NCI-H2227 treated with DMSO at 0.1 percent for 48 hours (cell line): ENCODE measurements around the gene TMEM140.

Source experiments
- DNase-seq: peaks from one replicate; lab custom pipeline; 2025; lab: John Stamatoyannopoulos, UW

The TMEM140 gene

DNA sequence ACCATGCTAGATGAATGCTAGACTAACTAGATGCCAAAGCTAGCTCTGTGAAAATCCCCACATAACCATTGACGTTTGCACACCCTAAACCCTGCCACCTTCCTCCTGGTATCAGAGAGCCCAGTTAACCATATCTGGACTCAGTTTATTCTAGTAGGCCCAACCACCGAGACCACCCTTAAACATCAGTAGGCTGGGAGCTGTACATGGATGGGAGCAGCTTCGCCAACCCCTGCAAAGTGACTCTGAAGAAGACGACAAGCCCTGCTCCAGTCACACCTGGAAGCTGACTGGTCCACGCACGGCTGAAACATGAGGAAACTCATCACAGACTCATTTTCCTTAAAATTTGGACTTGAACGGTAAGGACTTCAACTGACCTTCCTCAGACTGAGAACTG lies 27.1 kb downstream of the TMEM140 start:
- DNase-seq, result no peak

GRCh38 chr7:135175931-135176330 lies 28.1 kb downstream of the TMEM140 start:
- no peak for DNase-seq

DNA sequence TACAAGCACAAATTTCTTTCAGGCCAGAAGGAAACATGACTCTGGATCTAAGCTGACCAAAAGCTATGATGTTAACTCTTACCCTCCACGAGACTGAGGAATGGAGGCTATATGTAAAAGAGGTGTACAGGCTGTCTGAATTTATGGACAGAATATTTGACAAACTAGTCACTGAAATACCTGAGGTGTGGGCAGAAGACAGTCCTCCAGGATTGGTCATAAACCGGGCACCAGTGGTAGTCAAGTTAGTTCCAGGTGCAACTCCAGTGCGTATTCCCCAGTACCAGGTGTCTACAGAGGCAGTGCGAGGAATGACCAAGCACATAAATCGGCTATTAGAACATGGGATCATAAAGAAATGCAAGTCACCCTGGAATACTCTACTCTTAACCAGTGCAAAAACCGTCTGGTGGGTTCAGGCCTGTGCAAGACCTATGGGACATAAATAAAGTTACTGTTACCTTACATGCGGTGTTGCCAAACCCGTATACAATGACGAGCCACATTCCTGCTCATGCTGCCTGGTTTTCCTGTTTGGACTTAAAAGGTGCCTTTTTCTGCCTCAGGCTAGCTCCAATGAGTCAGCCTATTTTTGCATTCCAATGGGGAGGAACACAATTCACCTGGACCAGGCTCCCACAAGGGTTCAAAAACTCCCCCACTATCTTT lies 29.3 kb downstream of the TMEM140 start:
- no peak for DNase-seq

DNA sequence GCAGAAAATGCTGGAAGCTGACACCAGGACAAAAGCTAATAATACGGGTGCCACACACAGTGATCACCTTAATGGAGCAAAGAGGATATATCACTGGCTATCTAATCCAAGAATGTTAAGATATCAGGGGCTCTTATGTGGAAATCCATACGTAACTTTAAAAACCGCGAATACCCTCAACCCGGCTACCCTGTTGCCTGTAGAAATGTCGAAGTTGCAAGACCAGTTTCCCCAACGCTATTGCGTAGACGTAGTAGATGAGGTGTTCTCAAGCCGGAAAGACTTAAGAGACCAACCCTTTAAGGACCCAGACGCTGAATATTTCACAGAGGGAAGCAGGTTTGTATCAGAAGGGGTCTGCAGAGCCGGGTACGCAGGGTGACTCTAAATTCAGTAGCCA lies 30.5 kb downstream of the TMEM140 start:
- no peak for DNase-seq

DNA sequence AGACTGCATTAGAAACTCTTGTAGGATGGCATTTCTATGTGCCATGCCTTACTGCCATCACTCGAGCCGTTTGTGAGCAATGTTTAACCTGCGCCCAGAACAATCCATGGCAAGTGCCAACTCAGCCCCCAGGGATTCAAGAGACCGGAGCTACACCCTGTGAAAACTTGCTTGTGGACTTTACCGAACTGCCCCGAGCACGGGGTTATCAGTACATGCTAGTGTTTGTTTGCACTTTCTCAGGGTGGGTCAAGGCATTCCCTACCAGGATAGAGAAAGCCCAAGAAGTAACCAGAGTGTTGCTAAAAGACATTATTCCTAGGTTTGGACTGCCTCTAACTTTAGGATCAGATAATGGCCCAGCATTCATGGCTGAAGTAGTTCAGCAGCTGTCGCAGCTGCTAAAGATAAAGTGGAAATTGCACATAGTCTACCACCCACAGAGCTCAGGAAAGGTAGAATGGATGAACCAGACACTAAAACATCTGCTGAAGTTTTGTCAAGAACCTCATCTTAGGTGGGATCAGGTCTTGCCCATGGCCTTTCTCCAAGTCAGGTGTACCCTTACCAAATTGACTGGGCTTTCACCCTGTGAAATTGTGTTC lies 31.6 kb downstream of the TMEM140 start:
- no peak for DNase-seq

GRCh38 chr7:135180122-135180521 lies 32.2 kb downstream of the TMEM140 start:
- no peak for DNase-seq

- no peak for DNase-seq
Measured at GRCh38 chr7:135181261-135181928, 33.5 kb downstream of the TMEM140 start.

- no peak for DNase-seq
Measured at GRCh38 chr7:135181929-135182678, 34.2 kb downstream of the TMEM140 start.

GRCh38 chr7:135183478-135183877 lies 35.6 kb downstream of the TMEM140 start:
- no peak for DNase-seq

- DNase-seq, result no peak
Measured at GRCh38 chr7:135184254-135184841, 36.5 kb downstream of the TMEM140 start.

- no peak for DNase-seq
Measured at GRCh38 chr7:135185471-135186260, 37.8 kb downstream of the TMEM140 start.

DNA sequence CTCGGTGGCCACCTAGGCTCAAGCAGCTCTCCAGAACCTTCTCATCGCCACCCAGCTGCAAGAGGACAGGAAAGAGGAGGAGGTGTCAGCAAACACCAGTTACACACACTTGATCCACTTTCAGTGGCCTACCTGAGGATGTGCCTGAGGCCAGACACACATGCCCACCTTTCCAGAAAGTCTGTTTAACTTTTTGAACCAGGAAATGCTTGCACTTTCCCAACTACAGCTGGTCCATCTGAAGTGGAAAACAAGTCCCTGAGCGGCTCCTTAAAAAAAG lies 38.3 kb downstream of the TMEM140 start:
- no peak for DNase-seq

- no peak for DNase-seq
Measured at GRCh38 chr7:135186841-135187253, 39.0 kb downstream of the TMEM140 start.

DNA sequence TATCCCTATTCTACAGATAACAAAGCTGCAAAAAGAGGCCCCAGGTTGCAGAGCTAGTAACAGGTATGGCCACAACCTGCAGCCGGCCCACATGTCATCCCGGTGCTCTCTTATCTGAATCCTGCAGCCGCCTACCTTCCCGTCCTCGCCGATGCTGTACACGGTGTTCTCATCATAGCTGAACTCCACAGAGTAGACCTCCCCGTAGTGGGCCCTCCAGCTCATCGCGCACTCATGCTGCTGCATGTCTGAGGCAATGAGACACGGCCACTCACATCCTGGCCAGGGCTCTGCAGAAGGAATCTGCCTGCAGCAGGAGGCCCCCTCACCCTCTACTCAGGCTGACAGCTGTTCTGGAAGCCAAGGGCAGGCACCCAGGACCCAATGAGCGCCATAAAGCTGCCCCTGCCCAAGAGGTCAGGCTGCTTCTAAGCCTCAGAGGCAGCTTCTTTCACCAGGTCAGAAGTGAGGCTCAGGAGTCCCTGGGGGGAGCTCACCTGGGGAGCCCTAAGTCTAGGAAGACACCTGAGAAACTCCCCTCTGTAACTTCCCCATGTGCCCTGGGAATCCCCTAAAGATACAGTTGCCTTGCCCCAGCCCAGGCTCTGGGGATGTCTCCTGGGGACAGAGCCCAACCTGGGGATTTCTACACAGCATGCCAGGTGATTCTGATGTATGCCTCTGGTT lies 40.6 kb downstream of the TMEM140 start:
- DNase-seq, result no peak

DNA sequence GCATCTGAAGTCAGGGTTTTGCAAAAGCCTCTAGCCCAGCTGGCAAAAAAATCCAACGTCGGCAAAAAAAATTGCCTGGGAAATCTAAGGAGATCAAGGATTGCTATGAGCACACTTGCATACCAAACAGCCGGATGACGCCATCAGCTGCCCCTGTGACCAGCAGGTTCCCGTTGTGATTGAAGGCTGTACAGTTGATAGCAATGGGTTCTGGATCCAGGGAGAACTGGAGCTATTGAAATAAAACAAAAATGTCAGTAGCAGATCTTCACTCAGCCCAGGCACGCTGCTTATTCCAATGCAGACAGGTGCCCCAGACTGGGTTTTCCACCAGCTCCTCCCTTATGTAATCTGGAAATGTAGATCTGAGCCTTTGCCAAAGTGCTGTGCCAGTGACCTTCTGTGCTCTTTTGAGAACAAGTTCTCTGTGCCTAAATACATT lies 41.4 kb downstream of the TMEM140 start:
- DNase-seq, result no peak

GRCh38 chr7:135189961-135190360 lies 42.1 kb downstream of the TMEM140 start:
- DNase-seq, result no peak

GRCh38 chr7:135190703-135191102 lies 42.8 kb downstream of the TMEM140 start:
- DNase-seq, result no peak

DNA sequence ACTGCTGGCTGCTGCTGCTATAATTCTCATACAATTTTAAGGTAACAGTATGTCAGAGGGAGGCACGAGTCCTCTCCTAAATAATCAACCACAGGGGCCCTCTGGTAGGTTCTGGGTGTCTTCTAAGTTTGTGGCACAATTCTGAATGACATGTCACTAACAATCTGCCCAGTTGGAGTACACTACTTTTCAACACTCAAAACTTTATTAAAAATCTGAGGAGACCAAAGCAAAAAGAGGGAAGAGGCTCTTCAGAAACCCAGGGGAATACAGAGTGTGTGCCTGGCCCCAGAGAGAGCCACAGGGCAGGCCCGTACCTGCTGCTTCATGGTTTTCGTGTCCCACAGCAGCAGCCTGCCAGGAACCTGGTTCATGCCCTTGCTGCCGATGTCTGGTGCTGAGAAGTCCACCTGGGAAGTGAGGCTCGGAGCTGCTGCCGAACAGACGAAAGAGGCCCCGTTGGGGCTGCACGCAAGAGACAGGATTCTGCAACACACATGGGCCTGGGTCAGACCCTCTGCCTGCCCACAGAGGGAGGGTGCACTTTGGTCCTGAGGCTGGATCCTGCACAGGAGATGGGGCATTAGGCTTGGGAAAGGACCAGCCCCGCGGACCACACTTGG lies 45.2 kb downstream of the TMEM140 start:
- DNase-seq, result no peak

DNA sequence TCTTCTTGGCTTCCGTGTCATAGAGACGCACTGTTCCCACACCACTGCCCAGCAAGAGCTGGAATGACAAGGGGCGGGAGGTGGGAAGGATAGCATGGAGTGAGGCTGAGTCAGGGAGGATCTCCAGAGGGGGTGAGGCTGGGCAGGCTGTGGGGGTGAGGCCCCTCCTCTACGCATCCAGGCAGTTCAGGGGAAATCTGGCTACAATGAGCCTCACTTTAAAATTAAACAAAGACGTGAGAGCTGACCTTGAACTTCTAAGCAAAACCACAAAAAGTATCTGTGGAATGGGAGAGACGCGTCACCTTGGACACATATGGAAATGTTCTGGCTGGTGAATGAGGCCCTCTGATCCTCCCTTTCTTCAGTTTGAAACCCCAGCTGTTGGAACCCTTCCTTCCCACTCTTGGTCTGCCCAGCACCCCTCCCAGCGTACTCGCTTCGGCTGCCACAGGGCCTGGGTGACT lies 45.8 kb downstream of the TMEM140 start:
- DNase-seq, result no peak

GRCh38 chr7:135194494-135195095 lies 46.7 kb downstream of the TMEM140 start:
- no peak for DNase-seq
